H1 (cell line): ENCODE results near the gene GPR141. TPM values are rescaled to one million over a fixed set of nuclear protein-coding genes. Genes with fewer than 3 reads are reported as not detected.

Experiments used
- CTCF ChIA-PET: fragments of 300-600 bp; sonication (Branson Sonifier 250); formaldehyde crosslinking; loops from one replicate; lab custom pipeline; 2021; ENCODE audit not compliant: partially characterized antibody; lab: Charles Lee
- POLR2A ChIA-PET: fragments of 300-600 bp; sonication (Branson Sonifier 250); formaldehyde crosslinking; loops from one replicate; lab custom pipeline; 2021; ENCODE audit warnings: inconsistent platforms; ENCODE audit not compliant: partially characterized antibody; lab: Charles Lee
- DNase-seq, 2 experiments: peaks; one replicate each; pipeline versions ENCODE4 v3.0.0 to v3.0.0-alpha.2; 2010 to 2022; ENCODE audit warnings: low spot score in 2 of 2, low read depth in 1 of 2, mixed read lengths in 1 of 2
- FAIRE-seq: peaks from 2 replicates; lab custom pipeline; 2011; peaks lifted over from hg19 to GRCh38; lab: Jason Lieb, UNC
- H2AFZ ChIP-seq: 2 replicates; pipeline ENCODE4 v1.8.1; 2012; ENCODE audit warnings: low read length, inconsistent platforms
- H2AK5ac ChIP-seq: 2 replicates; pipeline ENCODE4 v1.6.1; 2013; ENCODE audit warnings: low read depth, low read length
- H2BK120ac ChIP-seq: replicated peaks from 2 replicates; pipeline ENCODE3; 2013; ENCODE audit warnings: low read depth, low read length, inconsistent platforms
- H2BK12ac ChIP-seq: 2 replicates; pipeline ENCODE4 v1.6.1; 2013; ENCODE audit warnings: low read depth, low read length
- H2BK15ac ChIP-seq: 2 replicates; pipeline ENCODE4 v1.6.1; 2013; ENCODE audit warnings: low read length
- H2BK20ac ChIP-seq: 2 replicates; pipeline ENCODE4 v1.6.1; 2013; ENCODE audit warnings: low read length
- H2BK5ac ChIP-seq: 2 replicates; pipeline ENCODE4 v1.6.1; 2013; ENCODE audit warnings: low read depth, low read length
- H3K14ac ChIP-seq: 2 replicates; pipeline ENCODE4 v1.6.1; 2013; ENCODE audit warnings: inconsistent platforms; ENCODE audit not compliant: insufficient read length
- H3K18ac ChIP-seq: 2 replicates; pipeline ENCODE4 v1.6.1; 2013; ENCODE audit warnings: low read length; ENCODE audit errors: extremely low read depth
- H3K23ac ChIP-seq: 2 replicates; pipeline ENCODE4 v1.6.1; 2013; ENCODE audit warnings: inconsistent platforms; ENCODE audit not compliant: insufficient read length
- H3K23me2 ChIP-seq: 2 replicates; pipeline ENCODE4 v1.6.1; 2013; ENCODE audit warnings: low read depth, low read length
- H3K27ac ChIP-seq: 2 replicates; pipeline ENCODE4 v1.6.1; 2011; ENCODE audit warnings: low read depth, low read length, inconsistent platforms
- H3K27me3 ChIP-seq, 4 experiments: replicated peaks in 1 of 4; 1 replicate in 1 of 4; 2 replicates in 3 of 4; pipeline versions ENCODE4 v1.6.1 to v1.8.1; 2011 to 2013; ENCODE audit warnings: low read length in 3 of 4, mild to moderate bottlenecking in 3 of 4, inconsistent platforms in 2 of 4, mixed read lengths in 2 of 4, moderate library complexity in 1 of 4; ENCODE audit not compliant: control insufficient read depth in 3 of 4, insufficient read depth in 3 of 4; ENCODE audit errors: extremely low read depth in 1 of 4
- H3K36me3 ChIP-seq, 4 experiments: 2 replicates each; pipeline versions ENCODE4 v1.6.1 to v1.8.1; 2011 to 2013; ENCODE audit warnings: mild to moderate bottlenecking in 4 of 4, low read length in 3 of 4, moderate library complexity in 2 of 4, control low read depth in 1 of 4, inconsistent platforms in 1 of 4; ENCODE audit not compliant: insufficient read depth in 4 of 4, control insufficient read depth in 2 of 4
- H3K4ac ChIP-seq: replicated peaks from 2 replicates; pipeline ENCODE3; 2013; ENCODE audit warnings: low read length, low read depth, mixed read lengths, inconsistent platforms; ENCODE audit not compliant: insufficient read length
- H3K4me1 ChIP-seq, 4 experiments: replicated peaks in 1 of 4; 1 replicate in 1 of 4; 2 replicates in 3 of 4; pipeline versions ENCODE4 v1.6.1 to v1.8.1; 2011 to 2013; ENCODE audit warnings: low read length in 3 of 4, inconsistent platforms in 2 of 4, mixed read lengths in 1 of 4; ENCODE audit not compliant: insufficient read depth in 4 of 4, control insufficient read depth in 3 of 4
- H3K4me2 ChIP-seq, 2 experiments: 2 replicates each; pipeline versions ENCODE4 v1.6.1 to v1.8.1; 2011 to 2013; ENCODE audit warnings: low read depth in 2 of 2, low read length in 2 of 2, control low read depth in 1 of 2, inconsistent platforms in 1 of 2, mild to moderate bottlenecking in 1 of 2; ENCODE audit not compliant: insufficient read depth in 1 of 2
- H3K4me3 ChIP-seq, 4 experiments: fragments of 200-600, 300-600 bp in 1 of 4; sonication (generic), shearing (Covaris generic), sonication (Bioruptor Twin) in 1 of 4; 2 replicates each; pipeline versions ENCODE4 v1.5.1 to v1.8.1; 2011 to 2016; ENCODE audit warnings: low read length in 4 of 4, low read depth in 3 of 4, control low read depth in 2 of 4, inconsistent platforms in 2 of 4, mild to moderate bottlenecking in 2 of 4, mixed read lengths in 1 of 4, moderate library complexity in 1 of 4; ENCODE audit not compliant: insufficient read depth in 2 of 4; ENCODE audit errors: extremely low read depth in 1 of 4
- H3K56ac ChIP-seq: replicated peaks from 2 replicates; pipeline ENCODE3; 2013; ENCODE audit warnings: low read depth, mild to moderate bottlenecking, mixed read lengths, low read length, inconsistent platforms; ENCODE audit not compliant: insufficient read length
- H3K79me1 ChIP-seq: 2 replicates; pipeline ENCODE4 v1.6.1; 2013; ENCODE audit warnings: low read depth, low read length, control low read depth
- H3K79me2 ChIP-seq, 2 experiments: 2 replicates each; pipeline versions ENCODE4 v1.6.1 to v1.8.1; 2012 to 2013; ENCODE audit warnings: low read length in 2 of 2, mild to moderate bottlenecking in 2 of 2, inconsistent platforms in 1 of 2; ENCODE audit not compliant: insufficient read depth in 2 of 2, control insufficient read depth in 1 of 2
- H3K9ac ChIP-seq, 4 experiments: replicated peaks in 1 of 4; 1 replicate in 1 of 4; 2 replicates in 3 of 4; pipeline versions ENCODE4 v1.6.1 to v1.8.1; 2011 to 2013; ENCODE audit warnings: low read depth in 3 of 4, low read length in 3 of 4, control low read depth in 2 of 4, mild to moderate bottlenecking in 2 of 4, moderate library complexity in 2 of 4, inconsistent platforms in 1 of 4; ENCODE audit errors: extremely low read depth in 1 of 4
- H3K9me3 ChIP-seq, 2 experiments: 2 replicates each; pipeline versions ENCODE4 v1.6.1 to v1.8.1; 2012 to 2013; ENCODE audit warnings: mild to moderate bottlenecking in 2 of 2, moderate library complexity in 2 of 2, control low read depth in 1 of 2, inconsistent platforms in 1 of 2, low read depth in 1 of 2, low read length in 1 of 2, mixed read lengths in 1 of 2; ENCODE audit not compliant: insufficient read depth in 2 of 2
- H4K20me1 ChIP-seq, 2 experiments: replicated peaks in 1 of 2; 2 replicates each; pipeline versions ENCODE3 to v1.8.1; 2011 to 2013; ENCODE audit warnings: inconsistent platforms in 2 of 2, low read length in 2 of 2, mild to moderate bottlenecking in 1 of 2; ENCODE audit not compliant: insufficient read depth in 2 of 2, control insufficient read depth in 1 of 2
- H4K5ac ChIP-seq: 2 replicates; pipeline ENCODE4 v1.6.1; 2013; ENCODE audit warnings: low read length, low read depth, mixed read lengths, inconsistent platforms; ENCODE audit not compliant: insufficient read length
- H4K8ac ChIP-seq: 2 replicates; pipeline ENCODE4 v1.8.0; 2013; ENCODE audit warnings: mild to moderate bottlenecking, moderate library complexity, low read length, inconsistent platforms; ENCODE audit not compliant: insufficient read depth; ENCODE audit errors: extremely low read depth
- H4K91ac ChIP-seq: replicated peaks from 2 replicates; pipeline ENCODE3; 2013; ENCODE audit warnings: low read length, mixed read lengths, inconsistent platforms; ENCODE audit not compliant: insufficient read length
- BACH1 ChIP-seq: IDR thresholded peaks from 2 replicates; pipeline ENCODE4 v1.6.1; 2012; ENCODE audit warnings: low read length, improper control_type of control experiment
- BCL11A ChIP-seq, 2 experiments: IDR thresholded peaks; one replicate each; pipeline ENCODE4 v1.6.1; 2011; ENCODE audit warnings: low read depth in 2 of 2, low read length in 2 of 2, mild to moderate bottlenecking in 2 of 2
- CBX5 ChIP-seq: fragments of 300-800, 300-1000 bp; sonication (generic); IDR thresholded peaks from 2 replicates; pipeline ENCODE4 v1.7.1; 2016; ENCODE audit warnings: antibody characterized with exemption, low read length, low read depth
- HDAC6 ChIP-seq: IDR thresholded peaks from one replicate; pipeline ENCODE4 v1.7.1; 2012; ENCODE audit warnings: low read depth, mild to moderate bottlenecking, inconsistent platforms, low read length, moderate library complexity
- KDM1A ChIP-seq: fragments of 200-600, 300-600 bp; sonication (generic); IDR thresholded peaks from 2 replicates; pipeline ENCODE4 v1.7.1; 2016; ENCODE audit warnings: mild to moderate bottlenecking, low read length, borderline replicate concordance
- KDM5A ChIP-seq: fragments of 200-600 bp; IDR thresholded peaks from 2 replicates; pipeline ENCODE4 v1.7.1; 2012; ENCODE audit warnings: mild to moderate bottlenecking, low read length, inconsistent platforms, mixed read lengths
- MAX ChIP-seq: IDR thresholded peaks from 2 replicates; pipeline ENCODE4 v1.6.1; 2012; ENCODE audit warnings: inconsistent platforms
- POLR2A ChIP-seq, 2 experiments: IDR thresholded peaks; 1 replicate in 1 of 2; 2 replicates in 1 of 2; pipeline ENCODE4 v1.6.1; 2011; ENCODE audit warnings: low read depth in 2 of 2, low read length in 2 of 2, mild to moderate bottlenecking in 2 of 2; ENCODE audit errors: control extremely low read depth in 1 of 2
- RNF2 ChIP-seq: fragments of 200-900, 300-1000 bp; sonication (generic); IDR thresholded peaks from 2 replicates; pipeline ENCODE4 v1.7.1; 2016; ENCODE audit warnings: borderline replicate concordance, low read depth, mild to moderate bottlenecking, antibody characterized with exemption, low read length; ENCODE audit not compliant: poor library complexity, severe bottlenecking; ENCODE audit errors: missing control alignments
- SAP30 ChIP-seq: fragments of 300-600 bp; sonication (generic); IDR thresholded peaks from 2 replicates; pipeline ENCODE4 v1.7.1; 2012; ENCODE audit warnings: low read length, moderate library complexity, mild to moderate bottlenecking, inconsistent platforms; ENCODE audit not compliant: insufficient read depth, insufficient replicate concordance
- SIX5 ChIP-seq: IDR thresholded peaks from 2 replicates; pipeline ENCODE4 v1.6.1; 2011; ENCODE audit warnings: mild to moderate bottlenecking, low read depth, low read length
- SP2 ChIP-seq: IDR thresholded peaks from 2 replicates; pipeline ENCODE4 v1.6.1; 2012; ENCODE audit warnings: mild to moderate bottlenecking, low read length, inconsistent platforms
- SP4 ChIP-seq: IDR thresholded peaks from 2 replicates; pipeline ENCODE4 v1.6.1; 2012; ENCODE audit warnings: low read length, inconsistent platforms
- TBP ChIP-seq: IDR thresholded peaks from 2 replicates; pipeline ENCODE4 v1.6.1; 2011; ENCODE audit warnings: low read depth, low read length, improper control_type of control experiment
- WGBS, 2 experiments: shearing (Covaris generic) in 1 of 2; methylation state at CpG; one replicate each; pipeline versions ENCODE4 v1.1.6 to v1.1.7; 2013 to 2015; ENCODE audit warnings: low lambda C conversion rate in 2 of 2, mixed read lengths in 2 of 2, inconsistent platforms in 1 of 2, low coverage in 1 of 2, missing lambda C conversion rate in 1 of 2; ENCODE audit not compliant: insufficient replicate concordance in 2 of 2, insufficient coverage in 1 of 2, insufficient read length in 1 of 2; ENCODE audit errors: extremely low coverage in 1 of 2, missing lambda C conversion rate in 1 of 2; 5-methylcytosine and 5-hydroxymethylcytosine counted together
- polyA plus RNA-seq, 7 experiments: library from polyadenylated mRNA; depleted of rRNA in 3 of 7; stranded (reverse) in 5 of 7; unstranded in 2 of 7; fragments of >200 nt in 5 of 7; fragments of 200-250 nt in 2 of 7; gene quantifications; 1 replicate in 5 of 7; 2 replicates in 1 of 7; 4 replicates in 1 of 7; pipeline versions ENCODE4 v1.2.1 to v1.2.3, GENCODE V29; 2011 to 2013; ENCODE audit warnings: missing spikeins in 2 of 7, mixed read lengths in 2 of 7
- total RNA-seq: library from RNA; stranded (reverse); fragmentation: NEBNext Ultra II Directional; extraction: Animal tissue kit (Norgen Biotek cat#: 25700); gene quantifications from 2 replicates; pipeline ENCODE4 v1.2.1, GENCODE V29; 2021
- TF ChIP-seq, protein P1 (sequence below): IDR thresholded peaks from 2 replicates; pipeline ENCODE4 v1.6.1; 2011; ENCODE audit warnings: low read depth, mild to moderate bottlenecking, low read length; ENCODE audit not compliant: insufficient read depth

Gene GPR141
- total and polyA plus RNA-seq, 2 of the 8 experiments (the other 6 are each of a cell fraction or from before 2014, with no cell fraction given): 0.45 to 1.0 TPM

- CTCF ChIA-PET: interaction anchor here (0.6 to 1.3 kb wide), 4 partner anchors 9 to 228 kb away, joined by 3 to 4 read pairs (median 4); partner anchors contain the start of gene GPR141
- no peak for TF ChIP-seq BACH1
- TF ChIP-seq HDAC6: no peak
- TF ChIP-seq KDM5A: no peak
- TF ChIP-seq SIX5: no peak
- no peak for TF ChIP-seq SP4
- no peak for TF ChIP-seq RNF2
- no peak for TF ChIP-seq BCL11A (IDR thresholded peaks at IDR 0.05; ENCODE audit: low read depth in 2 of 2, low read length in 2 of 2)
- TF ChIP-seq SP2: no peak
- TF ChIP-seq KDM1A: no peak
- TF ChIP-seq SAP30: no peak
- TF ChIP-seq TBP: no peak
- TF ChIP-seq POLR2A (IDR thresholded peaks at IDR 0.05; ENCODE audit: control extremely low read depth in 1 of 2, low read depth in 2 of 2, low read length in 2 of 2): no peak
- TF ChIP-seq CBX5: no peak
- TF ChIP-seq, protein P1, sequence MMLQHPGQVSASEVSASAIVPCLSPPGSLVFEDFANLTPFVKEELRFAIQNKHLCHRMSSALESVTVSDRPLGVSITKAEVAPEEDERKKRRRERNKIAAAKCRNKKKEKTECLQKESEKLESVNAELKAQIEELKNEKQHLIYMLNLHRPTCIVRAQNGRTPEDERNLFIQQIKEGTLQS: no peak
- TF ChIP-seq MAX: no peak
Measured at GRCh38 chr7:37671876-37672275, 11.7 kb upstream of the GPR141 start.

More at GRCh38 chr7:37671876-37672275, 11.7 kb upstream of the GPR141 start:
- WGBS, 2 experiments: 93% methylated on average over 3 of the region's 3 CpGs; no CpG with 5 or more reads in 1 of the 2 experiments
- H3K36me3 ChIP-seq: no peaks in the 10 kb centered on the region
- H4K20me1 ChIP-seq: no peaks in the 10 kb centered on the region
- no peak overlapping the region for H3K14ac ChIP-seq
- POLR2A ChIA-PET: no interaction called here
- no peak overlapping the region for H4K5ac ChIP-seq
- H3K4me3 ChIP-seq: no peak overlapping the region
- H2BK5ac ChIP-seq: no peak overlapping the region
- no peak overlapping the region for H3K4me2 ChIP-seq
- H3K23me2 ChIP-seq: no peaks in the 10 kb centered on the region
- no peak overlapping the region for H2BK120ac ChIP-seq
- H3K27me3 ChIP-seq: no peaks in the 10 kb centered on the region
- no peak overlapping the region for H3K27ac ChIP-seq
- H3K79me1 ChIP-seq: no peaks in the 10 kb centered on the region
- no peak for DNase-seq
- no peak overlapping the region for H2BK15ac ChIP-seq
- no peak overlapping the region for H2BK20ac ChIP-seq
- no peaks in the 10 kb centered on the region for H3K79me2 ChIP-seq
- H3K9ac ChIP-seq: no peak overlapping the region
- H3K18ac ChIP-seq: no peak overlapping the region
- no peak overlapping the region for H2AFZ ChIP-seq
- H4K8ac ChIP-seq: no peak overlapping the region
- no peaks in the 10 kb centered on the region for H3K9me3 ChIP-seq
- H3K56ac ChIP-seq: no peak overlapping the region
- H2AK5ac ChIP-seq: no peak overlapping the region
- no peak overlapping the region for H3K4ac ChIP-seq
- H3K23ac ChIP-seq: no peak overlapping the region
- no peak for FAIRE-seq
- no peak overlapping the region for H2BK12ac ChIP-seq
- H3K4me1 ChIP-seq: peaks cover 0 to 2% (median 0%) of the 10 kb centered on the region in 4 experiments; a peak in 1 of 7 replicates
- no peak overlapping the region for H4K91ac ChIP-seq
